Sigmoid colon (tissue), 4 donors: ENCODE measurements around the gene SORCS1.

Source experiments
- CTCF ChIP-seq, 4 experiments: fragments of 450-650 bp in 3 of 4; fragments of 200-600 bp in 1 of 4; IDR thresholded peaks; one replicate each; pipeline ENCODE4 v1.5.1; 2016 to 2019; ENCODE audit warnings: antibody characterized with exemption in 4 of 4, mild to moderate bottlenecking in 3 of 4, moderate library complexity in 2 of 4
- POLR2A ChIP-seq, 2 donors: fragments of 450-650 bp; IDR thresholded peaks; one replicate each; pipeline ENCODE4 v1.6.1; 2016; ENCODE audit warnings: antibody characterized with exemption in 2 of 2, mild to moderate bottlenecking in 2 of 2, moderate library complexity in 2 of 2
- POLR2AphosphoS5 ChIP-seq, 4 donors: sonication (generic); formaldehyde crosslinking; IDR thresholded peaks; one replicate each; pipeline ENCODE4 v1.6.1; 2017; ENCODE audit warnings: antibody characterized with exemption in 4 of 4

DNA sequence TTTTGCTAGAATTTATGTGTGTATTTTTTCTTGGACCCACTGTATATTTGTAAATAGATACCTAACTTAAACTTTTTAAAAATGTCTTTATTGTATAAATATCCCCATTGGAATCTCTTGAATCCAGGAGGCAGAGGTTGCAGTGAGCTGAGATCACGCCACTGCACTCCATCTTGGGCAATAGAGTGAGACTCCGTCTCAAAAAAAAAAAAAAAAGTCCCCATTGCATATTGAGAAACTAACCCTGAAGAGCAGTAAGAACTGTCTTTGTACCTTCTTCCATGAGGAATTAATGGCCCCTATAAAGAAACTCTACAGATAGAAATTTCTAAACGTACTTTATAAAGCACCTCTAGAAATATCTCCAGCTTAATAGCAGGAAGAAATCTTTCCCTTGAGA is 504.0 kb downstream of the SORCS1 start:
- TF ChIP-seq POLR2A (IDR thresholded peaks at IDR 0.05), result no peak
- no peak for TF ChIP-seq CTCF (IDR thresholded peaks at IDR 0.05)
- TF ChIP-seq POLR2AphosphoS5 (IDR thresholded peaks at IDR 0.05), result no peak
